SK-N-SH (cell line): ENCODE measurements around the gene SVOP. TPM values are rescaled to one million over a fixed set of nuclear protein-coding genes. Genes with fewer than 3 reads are reported as not detected.

Experiments
- CTCF ChIA-PET: fragments of 300-600, 350-600 bp; formaldehyde crosslinking; extraction: SDS; loops from one replicate; lab custom pipeline; 2021; lab: Yijun Ruan, JAX
- POLR2A ChIA-PET: fragments of 350-600 bp; sonication (Branson Sonifier 250); formaldehyde crosslinking; extraction: SDS; loops from one replicate; lab custom pipeline; 2020; ENCODE audit warnings: antibody characterized with exemption, inconsistent platforms; lab: Yijun Ruan, JAX
- DNase-seq: peaks from one replicate; pipeline ENCODE4 v3.0.0; 2012
- H2AFZ ChIP-seq: fragments of 200-600 bp; sonication (generic); 2 replicates; pipeline ENCODE4 v1.8.1; 2016; ENCODE audit warnings: antibody characterized with exemption, mild to moderate bottlenecking, low read depth
- H3F3A ChIP-seq: fragments of 200-600 bp; sonication (generic); replicated peaks from 2 replicates; pipeline ENCODE3; 2016; ENCODE audit warnings: antibody characterized with exemption, mild to moderate bottlenecking; ENCODE audit not compliant: insufficient read depth
- H3K27ac ChIP-seq, 2 experiments: fragments of 200-500 bp in 1 of 2; fragments of 200-600 bp in 1 of 2; sonication (Bioruptor generic) in 1 of 2; sonication (generic), shearing (Covaris generic) in 1 of 2; 2 replicates each; pipeline versions ENCODE4 v1.5.1 to v1.6.1; 2014 to 2016; ENCODE audit warnings: low read depth in 2 of 2, inconsistent platforms in 1 of 2, low read length in 1 of 2, mild to moderate bottlenecking in 1 of 2, mixed read lengths in 1 of 2
- H3K27me3 ChIP-seq: fragments of 200-600 bp; sonication (generic), shearing (Covaris generic); 2 replicates; pipeline ENCODE4 v1.6.1; 2016; ENCODE audit warnings: mixed run types; ENCODE audit not compliant: insufficient read depth
- H3K36me3 ChIP-seq, 2 experiments: fragments of 200-500 bp in 1 of 2; fragments of 200-600 bp in 1 of 2; sonication (Bioruptor generic) in 1 of 2; sonication (generic) in 1 of 2; replicated peaks in 1 of 2; 2 replicates each; pipeline versions ENCODE3 to v1.5.1; 2014 to 2016; ENCODE audit warnings: low read length in 1 of 2, mild to moderate bottlenecking in 1 of 2; ENCODE audit not compliant: insufficient read depth in 2 of 2, control insufficient read depth in 1 of 2
- H3K4me1 ChIP-seq, 2 experiments: fragments of 200-500 bp in 1 of 2; fragments of 200-600 bp in 1 of 2; sonication (Bioruptor generic) in 1 of 2; sonication (generic), shearing (Covaris generic) in 1 of 2; 2 replicates each; pipeline versions ENCODE4 v1.5.1 to v1.6.1; 2014 to 2016; ENCODE audit warnings: low read depth in 1 of 2, low read length in 1 of 2, mixed run types in 1 of 2; ENCODE audit not compliant: insufficient read depth in 2 of 2, control insufficient read depth in 1 of 2
- H3K4me2 ChIP-seq: fragments of 200-600 bp; sonication (generic), shearing (Covaris generic); 2 replicates; pipeline ENCODE4 v1.6.1; 2017; ENCODE audit warnings: mixed run types
- H3K4me3 ChIP-seq, 2 experiments: fragments of 200-500 bp in 1 of 2; fragments of 200-600 bp in 1 of 2; sonication (Bioruptor generic) in 1 of 2; sonication (generic), shearing (Covaris generic) in 1 of 2; 2 replicates each; pipeline versions ENCODE4 v1.5.1 to v1.8.1; 2014 to 2016; ENCODE audit warnings: low read depth in 2 of 2, inconsistent platforms in 1 of 2, low read length in 1 of 2, mild to moderate bottlenecking in 1 of 2, mixed read lengths in 1 of 2, moderate library complexity in 1 of 2
- H3K79me2 ChIP-seq: fragments of 200-600 bp; sonication (generic); 2 replicates; pipeline ENCODE4 v1.8.1; 2017; ENCODE audit warnings: mild to moderate bottlenecking; ENCODE audit not compliant: insufficient read depth
- H3K9ac ChIP-seq: fragments of 200-600 bp; sonication (generic); 2 replicates; pipeline ENCODE4 v1.6.1; 2017; ENCODE audit warnings: mixed run types
- H3K9me2 ChIP-seq: fragments of 200-600 bp; sonication (generic); 2 replicates; pipeline ENCODE4 v1.6.1; 2017; ENCODE audit warnings: mixed run types
- H3K9me3 ChIP-seq: fragments of 200-600 bp; sonication (generic); 2 replicates; pipeline ENCODE4 v1.6.1; 2017; ENCODE audit warnings: mixed run types, mild to moderate bottlenecking, moderate library complexity
- H4K20me1 ChIP-seq: fragments of 200-600 bp; sonication (generic); 2 replicates; pipeline ENCODE4 v1.6.1; 2017; ENCODE audit warnings: mild to moderate bottlenecking, mixed run types; ENCODE audit not compliant: insufficient read depth
- CHD2 ChIP-seq: fragments of 150-350 bp; IDR thresholded peaks from 2 replicates; pipeline ENCODE4 v1.6.1; 2018; ENCODE audit warnings: low read length; ENCODE audit not compliant: partially characterized antibody
- CTCF ChIP-seq: fragments of 200-600 bp; sonication (generic); IDR thresholded peaks from 2 replicates; pipeline ENCODE4 v1.6.1; 2017; ENCODE audit warnings: antibody characterized with exemption, mild to moderate bottlenecking, moderate library complexity
- ELF1 ChIP-seq: IDR thresholded peaks from 2 replicates; pipeline ENCODE4 v1.4.0; 2012
- FOXJ3 ChIP-seq: sonication (generic); formaldehyde crosslinking; IDR thresholded peaks from 2 replicates; pipeline ENCODE4 v1.5.1; 2020; ENCODE audit warnings: mild to moderate bottlenecking, missing genetic modification reagents
- GATA2 ChIP-seq: sonication (generic); formaldehyde crosslinking; IDR thresholded peaks from 2 replicates; pipeline ENCODE4 v1.5.0; 2020; ENCODE audit warnings: mild to moderate bottlenecking, missing genetic modification reagents
- IRF3 ChIP-seq: fragments of 150-350 bp; IDR thresholded peaks from 2 replicates; pipeline ENCODE4 v1.6.1; 2016; ENCODE audit warnings: mild to moderate bottlenecking, low read depth, low read length
- MEF2A ChIP-seq: IDR thresholded peaks from 2 replicates; pipeline ENCODE4 v1.4.0; 2012; ENCODE audit warnings: low read depth, borderline replicate concordance
- RCOR1 ChIP-seq: fragments of 150-350 bp; IDR thresholded peaks from 2 replicates; pipeline ENCODE4 v1.6.1; 2017; ENCODE audit warnings: antibody characterized with exemption, low read length
- RXRA ChIP-seq: IDR thresholded peaks from 2 replicates; pipeline ENCODE4 v1.4.0; 2012; ENCODE audit warnings: low read depth, mild to moderate bottlenecking, borderline replicate concordance
- TAF1 ChIP-seq: IDR thresholded peaks from 2 replicates; pipeline ENCODE4 v1.6.1; 2012; ENCODE audit warnings: low read depth, mild to moderate bottlenecking, low read length, moderate library complexity, borderline replicate concordance
- TEAD4 ChIP-seq: IDR thresholded peaks from 2 replicates; pipeline ENCODE4 v1.4.0; 2012; ENCODE audit warnings: mild to moderate bottlenecking, borderline replicate concordance; ENCODE audit not compliant: insufficient read depth
- WGBS: methylation state at CpG from one replicate; pipeline ENCODE4 v1.1.6; 2017; ENCODE audit warnings: low lambda C conversion rate; 5-methylcytosine and 5-hydroxymethylcytosine counted together
- polyA plus RNA-seq, 3 experiments: library from polyadenylated mRNA; depleted of rRNA; stranded (reverse); fragments of >200 nt; gene quantifications; 2 replicates each; pipeline ENCODE4 v1.2.3, GENCODE V29; 2012

Gene SVOP
- polyA plus RNA-seq, 1 of the 3 experiments (the other 2 are of a cell fraction): 0.07 TPM

- ChIA-PET CTCF (no interaction called here), POLR2A (no interaction called here)
Measured at GRCh38 chr12:108876550-108876949, 144.3 kb downstream of the SVOP start.

GRCh38 chr12:108875682-108876361 lies 145.0 kb downstream of the SVOP start:
- TF ChIP-seq MEF2A: no peak
- TF ChIP-seq TEAD4: no peak
- no peak for TF ChIP-seq TAF1
- TF ChIP-seq ELF1: no peak
- no peak for TF ChIP-seq FOXJ3 (CRISPR knock-in tag)
- TF ChIP-seq CTCF: no peak
- no peak for TF ChIP-seq GATA2
- TF ChIP-seq RCOR1: no peak
- no peak for TF ChIP-seq RXRA
- no peaks in the 10 kb centered on the region for H4K20me1 ChIP-seq
- H3K4me1 ChIP-seq: no peaks in the 10 kb centered on the region; a peak in 1 of 4 replicates
- no peaks in the 10 kb centered on the region for H3K36me3 ChIP-seq
- H3F3A ChIP-seq: no peaks in the 10 kb centered on the region
- ChIA-PET POLR2A (no interaction called here), CTCF (no interaction called here)
- WGBS: 66% methylated on average over 3 of the region's 3 CpGs
- DNase-seq: no peak
- no peak overlapping the region for H2AFZ ChIP-seq
- no peaks in the 10 kb centered on the region for H3K9me2 ChIP-seq
- H3K4me2 ChIP-seq: no peak overlapping the region
- no peaks in the 10 kb centered on the region for H3K79me2 ChIP-seq
- H3K9me3 ChIP-seq: no peaks in the 10 kb centered on the region
- no peak overlapping the region for H3K4me3 ChIP-seq
- H3K27me3 ChIP-seq: no peaks in the 10 kb centered on the region
- H3K27ac ChIP-seq: no peak overlapping the region
- no peak overlapping the region for H3K9ac ChIP-seq

More at GRCh38 chr12:108876550-108876949, 144.3 kb downstream of the SVOP start:
- Histone ChIP-seq H3K79me2 (no peaks in the 10 kb centered on the region), H3K9me3 (no peaks in the 10 kb centered on the region)
- 75% methylated on average over 3 of the region's 3 CpGs for WGBS
- no peak for TF ChIP-seq CHD2
- no peak for TF ChIP-seq MEF2A
- no peak for TF ChIP-seq RCOR1
- no peak for TF ChIP-seq IRF3
- TF ChIP-seq, all 33 proteins: peak for 0
- no peaks in the 10 kb centered on the region for H3K36me3 ChIP-seq
- no peak overlapping the region for H3K4me3 ChIP-seq
- H3K4me2 ChIP-seq: no peak overlapping the region
- H3F3A ChIP-seq: no peaks in the 10 kb centered on the region
- H2AFZ ChIP-seq: no peak overlapping the region
- H3K9ac ChIP-seq: no peak overlapping the region
- H3K27ac ChIP-seq: no peak overlapping the region
- no peaks in the 10 kb centered on the region for H3K27me3 ChIP-seq
- no peak for DNase-seq
- no peaks in the 10 kb centered on the region for H3K9me2 ChIP-seq
- no peaks in the 10 kb centered on the region for H4K20me1 ChIP-seq
- H3K4me1 ChIP-seq: no peaks in the 10 kb centered on the region; a peak in 1 of 4 replicates
